CD14-positive monocyte (primary cell): ENCODE data around the gene EIF4EBP3. TPM values are rescaled to one million over a fixed set of nuclear protein-coding genes. Genes with fewer than 3 reads are reported as not detected.

Source experiments
- DNase-seq, 3 donors: peaks; one replicate each; pipeline ENCODE4 v3.0.0-alpha.2; 2011 to 2022
- H2AFZ ChIP-seq: 2 replicates; pipeline ENCODE4 v1.6.0; 2012; ENCODE audit warnings: mild to moderate bottlenecking, low read depth, low read length, inconsistent platforms; ENCODE audit not compliant: insufficient read depth, poor library complexity, severe bottlenecking
- H3K27ac ChIP-seq, 2 donors: 1 replicate in 1 of 2; 2 replicates in 1 of 2; pipeline ENCODE4 v1.5.1; 2012 to 2013; ENCODE audit warnings: low read length in 2 of 2, control low read depth in 1 of 2, inconsistent platforms in 1 of 2, low read depth in 1 of 2, mild to moderate bottlenecking in 1 of 2
- H3K27me3 ChIP-seq, 2 donors: one replicate each; pipeline versions ENCODE4 v1.6.0 to v1.6.1; 2011 to 2013; ENCODE audit warnings: low read length in 2 of 2; ENCODE audit not compliant: control insufficient read depth in 2 of 2, insufficient read depth in 2 of 2
- H3K36me3 ChIP-seq, 2 donors: replicated peaks in 1 of 2; 1 replicate in 1 of 2; 2 replicates in 1 of 2; pipeline versions ENCODE4 v1.5.1 to v1.6.1; 2012 to 2013; ENCODE audit warnings: low read length in 2 of 2, control low read depth in 1 of 2, inconsistent platforms in 1 of 2, mild to moderate bottlenecking in 1 of 2; ENCODE audit not compliant: insufficient read depth in 2 of 2, control insufficient read depth in 1 of 2
- H3K4me1 ChIP-seq, 2 donors: 1 replicate in 1 of 2; 2 replicates in 1 of 2; pipeline versions ENCODE4 v1.5.1 to v1.6.1; 2012 to 2013; ENCODE audit warnings: low read length in 2 of 2, control low read depth in 1 of 2, inconsistent platforms in 1 of 2, mild to moderate bottlenecking in 1 of 2, moderate library complexity in 1 of 2; ENCODE audit not compliant: insufficient read depth in 2 of 2, control insufficient read depth in 1 of 2
- H3K4me2 ChIP-seq: replicated peaks from 2 replicates; pipeline ENCODE3; 2012; ENCODE audit warnings: low read length, moderate library complexity, mild to moderate bottlenecking; ENCODE audit not compliant: poor library complexity, severe bottlenecking; ENCODE audit errors: extremely low read depth
- H3K4me3 ChIP-seq, 3 experiments: fragments of 200-600 bp in 1 of 3; sonication (generic) in 1 of 3; replicated peaks in 1 of 3; 1 replicate in 2 of 3; 2 replicates in 1 of 3; pipeline ENCODE4 v1.5.1; 2011 to 2013; ENCODE audit warnings: low read length in 3 of 3, mild to moderate bottlenecking in 3 of 3, control low read depth in 2 of 3, low read depth in 2 of 3, inconsistent platforms in 1 of 3, moderate library complexity in 1 of 3
- H3K79me2 ChIP-seq: 2 replicates; pipeline ENCODE4 v1.6.0; 2012; ENCODE audit warnings: mild to moderate bottlenecking, control low read depth, inconsistent platforms, low read length, moderate library complexity; ENCODE audit not compliant: insufficient read depth
- H3K9ac ChIP-seq: 2 replicates; pipeline ENCODE4 v1.6.0; 2017; ENCODE audit warnings: low read length, mild to moderate bottlenecking; ENCODE audit not compliant: insufficient read depth, poor library complexity, severe bottlenecking
- H3K9me3 ChIP-seq, 2 donors: replicated peaks in 1 of 2; 1 replicate in 1 of 2; 2 replicates in 1 of 2; pipeline versions ENCODE4 v1.5.1 to v1.6.1; 2012 to 2013; ENCODE audit warnings: low read length in 2 of 2, control low read depth in 1 of 2; ENCODE audit not compliant: control insufficient read depth in 1 of 2, insufficient read depth in 1 of 2
- H4K20me1 ChIP-seq: 2 replicates; pipeline ENCODE4 v1.6.0; 2012; ENCODE audit warnings: mild to moderate bottlenecking, low read length, control low read depth, moderate library complexity; ENCODE audit not compliant: insufficient read depth
- H3K27ac Mint-ChIP-seq, 7 donors: one replicate each; pipeline ENCODE4 v1.8.0; 2020; ENCODE audit warnings: mild to moderate bottlenecking in 7 of 7, mixed read lengths in 7 of 7, moderate library complexity in 6 of 7, inconsistent platforms in 2 of 7
- H3K27me3 Mint-ChIP-seq, 3 donors: one replicate each; pipeline ENCODE4 v1.8.0; 2021 to 2022; ENCODE audit warnings: low read depth in 3 of 3, mild to moderate bottlenecking in 3 of 3, mixed read lengths in 3 of 3, moderate library complexity in 3 of 3, inconsistent platforms in 1 of 3
- H3K36me3 Mint-ChIP-seq, 2 donors: one replicate each; pipeline ENCODE4 v1.8.0; 2020; ENCODE audit warnings: mixed read lengths in 2 of 2, inconsistent platforms in 1 of 2, mild to moderate bottlenecking in 1 of 2
- H3K4me1 Mint-ChIP-seq: one replicate; pipeline ENCODE4 v1.8.0; 2020; ENCODE audit warnings: mild to moderate bottlenecking, mixed read lengths
- H3K4me3 Mint-ChIP-seq, 2 donors: one replicate each; pipeline ENCODE4 v1.8.0; 2020; ENCODE audit warnings: mild to moderate bottlenecking in 2 of 2, mixed read lengths in 2 of 2, moderate library complexity in 1 of 2
- H3K9me3 Mint-ChIP-seq, 7 donors: one replicate each; pipeline ENCODE4 v1.8.0; 2020 to 2022; ENCODE audit warnings: mixed read lengths in 7 of 7, mild to moderate bottlenecking in 6 of 7, moderate library complexity in 6 of 7, inconsistent platforms in 2 of 7
- CTCF ChIP-seq: fragments of 200-600 bp; IDR thresholded peaks from one replicate; pipeline ENCODE4 v1.8.0; 2022; ENCODE audit warnings: antibody characterized with exemption, mild to moderate bottlenecking
- WGBS: methylation state at CpG from one replicate; pipeline ENCODE4 v1.1.5; 2013; ENCODE audit warnings: missing lambda C conversion rate; ENCODE audit not compliant: insufficient coverage; 5-methylcytosine and 5-hydroxymethylcytosine counted together
- intact Hi-C, 2 donors: fragments of 100-400 bp; cut with micrococcal nuclease; formaldehyde crosslinking; loops; one replicate each; pipeline versions ENCODE4 v1.15.0 to v1.15.1; 2023
- polyA plus RNA-seq, 3 donors: library from polyadenylated mRNA; depleted of rRNA in 1 of 3; unstranded in 2 of 3; stranded (reverse) in 1 of 3; fragments of 300-500 nt in 2 of 3; fragments of >200 nt in 1 of 3; fragmentation: Illumina TruSeq in 2 of 3; gene quantifications; 1 replicate in 2 of 3; 2 replicates in 1 of 3; pipeline ENCODE4 v1.2.3, GENCODE V29; 2012 to 2021

Gene EIF4EBP3
- polyA plus RNA-seq, 3 donors, result 22.8 to 46.0 (median 41.9) TPM

- peak in 1 of 3 donors; percentile 3 for DNase-seq
- peaks cover 46% of the 10 kb centered on the region for H4K20me1 ChIP-seq
- H3K4me3 ChIP-seq, result no peak overlapping the region
- H3K9me3 Mint-ChIP-seq, result peaks cover 0 to 2% (median 0%) of the 10 kb centered on the region in 7 donors
- H3K27me3 ChIP-seq, result no peaks in the 10 kb centered on the region
- no peak overlapping the region for H2AFZ ChIP-seq
- H3K4me2 ChIP-seq, result no peak overlapping the region
- H3K36me3 Mint-ChIP-seq, result peaks cover 49 to 57% of the 10 kb centered on the region in 2 donors
- no peak overlapping the region for H3K9ac ChIP-seq
- H3K27me3 Mint-ChIP-seq, result peaks cover 0 to 5% (median 0%) of the 10 kb centered on the region in 3 donors
- H3K27ac ChIP-seq, result peak overlapping the region in 1 of 2 donors; percentile 94
- 83% methylated on average over 1 of the region's 9 CpGs for WGBS
- no peak for TF ChIP-seq CTCF
- intact Hi-C loops, result loop anchor here in 1 of 2 donors (5.0 kb wide), 1 partner anchor 44 kb away; no protein-coding TSS in a partner anchor
- H3K4me3 Mint-ChIP-seq, result no peak overlapping the region
- peaks cover 43 to 63% of the 10 kb centered on the region in 2 donors for H3K4me1 ChIP-seq
- peaks cover 42% of the 10 kb centered on the region for H3K79me2 ChIP-seq
- no peaks in the 10 kb centered on the region for H3K9me3 ChIP-seq
- peaks cover 15 to 25% of the 10 kb centered on the region in 2 donors for H3K36me3 ChIP-seq
- H3K4me1 Mint-ChIP-seq, result peaks cover 61% of the 10 kb centered on the region
- peak overlapping the region in 6 of 7 donors; percentile 89 to 99 (median 98) for H3K27ac Mint-ChIP-seq
These were observed 11.1 kb downstream of the EIF4EBP3 start for GRCh38 chr5:140558542-140558941.

DNA sequence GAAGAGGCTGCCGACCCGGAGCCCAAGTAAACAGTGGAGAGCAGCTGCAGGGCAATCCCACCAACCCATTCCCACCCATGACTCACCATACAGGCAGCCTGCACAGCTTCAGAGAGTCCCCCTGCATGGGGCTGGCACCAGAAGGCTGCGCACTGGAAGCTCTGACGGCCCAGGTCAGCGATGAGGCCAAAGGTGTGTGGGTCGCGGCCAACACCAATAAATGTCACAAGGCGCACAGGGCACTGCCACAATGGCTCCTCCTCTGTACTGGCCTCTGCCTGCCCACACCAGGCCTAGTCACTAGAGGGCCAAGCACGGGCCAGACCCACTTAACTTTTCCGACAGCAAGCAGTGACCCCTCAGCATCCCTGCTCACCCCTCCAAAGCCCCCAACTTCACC, 12.8 kb downstream of the EIF4EBP3 start:
- Mint-ChIP-seq H3K4me3 (no peak overlapping the region), H3K27me3 (peaks cover 0 to 3% (median 0%) of the 10 kb centered on the region in 3 donors)
- H3K9ac ChIP-seq, result no peak overlapping the region

More for the DNA sequence above, 12.8 kb downstream of the EIF4EBP3 start:
- no peak overlapping the region for H3K27ac Mint-ChIP-seq
- Histone ChIP-seq H3K4me3 (no peak overlapping the region), H3K36me3 (peaks cover 15 to 25% of the 10 kb centered on the region in 2 donors), H3K79me2 (peaks cover 33% of the 10 kb centered on the region), H3K27ac (no peak overlapping the region), H3K4me1 (peaks cover 35 to 57% of the 10 kb centered on the region in 2 donors), H4K20me1 (peaks cover 31% of the 10 kb centered on the region), H3K27me3 (no peaks in the 10 kb centered on the region), H3K4me2 (no peak overlapping the region), H3K9me3 (no peaks in the 10 kb centered on the region), H2AFZ (no peak overlapping the region)
- peaks cover 53% of the 10 kb centered on the region for H3K4me1 Mint-ChIP-seq
- H3K9me3 Mint-ChIP-seq, result peaks cover 0 to 1% (median 0%) of the 10 kb centered on the region in 7 donors
- WGBS, result 99% methylated on average over 8 of the region's 10 CpGs
- H3K36me3 Mint-ChIP-seq, result peaks cover 41 to 49% of the 10 kb centered on the region in 2 donors
- peak in 1 of 3 donors; percentile 5 for DNase-seq
- intact Hi-C loops, result loop anchor here (5.0 to 10.0 kb wide), 2 partner anchors 87 to 155 kb away; partner anchors contain the start of genes IK (in 1 of the 2) and NDUFA2 (in 1 of the 2)
- no peak for TF ChIP-seq CTCF
